HEK293 (cell line): ENCODE measurements around the gene IGFBP2.
A peak's percentile ranks its signal among the peaks of the same experiment; 100 is the strongest.

Experiments
- CTCF ChIA-PET: fragments of 350-600 bp; formaldehyde crosslinking; extraction: SDS; loops from one replicate; lab custom pipeline; 2021; ENCODE audit warnings: antibody characterized with exemption; lab: Yijun Ruan, JAX
- POLR2A ChIA-PET: fragments of 300-600 bp; formaldehyde crosslinking; extraction: SDS; loops from one replicate; lab custom pipeline; 2020; ENCODE audit warnings: antibody characterized with exemption, inconsistent platforms; lab: Yijun Ruan, JAX
- H3K27ac ChIP-seq: fragments of 200-500 bp; sonication (Bioruptor generic); 2 replicates; pipeline ENCODE4 v1.5.1; 2014; ENCODE audit warnings: low read depth, low read length, control low read depth, inconsistent platforms; ENCODE audit errors: extremely low read depth
- H3K36me3 ChIP-seq, 2 experiments: fragments of 200-500 bp in 1 of 2; sonication (Bioruptor generic) in 1 of 2; 1 replicate in 1 of 2; 2 replicates in 1 of 2; pipeline ENCODE4 v1.5.1; 2014 to 2017; ENCODE audit warnings: inconsistent platforms in 2 of 2, low read length in 2 of 2; ENCODE audit not compliant: control insufficient read depth in 2 of 2, insufficient read depth in 1 of 2
- H3K4me1 ChIP-seq: fragments of 200-500 bp; sonication (Bioruptor generic); 2 replicates; pipeline ENCODE4 v1.5.1; 2014; ENCODE audit warnings: mild to moderate bottlenecking, low read length, inconsistent platforms; ENCODE audit not compliant: control insufficient read depth, insufficient read depth
- H3K4me3 ChIP-seq: 2 replicates; pipeline ENCODE4 v1.5.1; 2011; ENCODE audit warnings: low read depth, mild to moderate bottlenecking, control low read depth, low read length, moderate library complexity
- H3K9me3 ChIP-seq: fragments of 200-500 bp; sonication (Bioruptor generic); 2 replicates; pipeline ENCODE4 v1.5.1; 2014; ENCODE audit warnings: low read depth, low read length, inconsistent platforms; ENCODE audit not compliant: control insufficient read depth, insufficient read depth
- CTCF ChIP-seq: fragments of 450-650 bp; formaldehyde crosslinking; IDR thresholded peaks from 2 replicates; pipeline ENCODE4 v1.5.1; 2016; ENCODE audit warnings: missing biosample characterization, missing genetic modification characterization
- GFI1B ChIP-seq: fragments of 450-650 bp; formaldehyde crosslinking; IDR thresholded peaks from 2 replicates; pipeline ENCODE4 v1.5.1; 2016; ENCODE audit warnings: missing biosample characterization, missing genetic modification characterization
- MEIS1 ChIP-seq: sonication (generic); formaldehyde crosslinking; IDR thresholded peaks from 2 replicates; pipeline ENCODE4 v1.8.1; 2022; ENCODE audit warnings: missing genetic modification reagents, mild to moderate bottlenecking, borderline replicate concordance
- PRDM6 ChIP-seq: fragments of 450-650 bp; formaldehyde crosslinking; IDR thresholded peaks from 2 replicates; pipeline ENCODE4 v1.5.1; 2017; ENCODE audit warnings: missing biosample characterization, missing genetic modification characterization
- ZNF121 ChIP-seq: fragments of 450-650 bp; formaldehyde crosslinking; IDR thresholded peaks from 2 replicates; pipeline ENCODE4 v1.5.1; 2016; ENCODE audit warnings: missing biosample characterization, missing genetic modification characterization
- ZNF404 ChIP-seq: fragments of 450-650 bp; formaldehyde crosslinking; IDR thresholded peaks from 2 replicates; pipeline ENCODE4 v1.5.1; 2017; ENCODE audit warnings: missing biosample characterization, missing genetic modification characterization
- ZNF529 ChIP-seq: fragments of 450-650 bp; formaldehyde crosslinking; IDR thresholded peaks from 2 replicates; pipeline ENCODE4 v1.5.1; 2017; ENCODE audit warnings: missing genetic modification characterization, missing biosample characterization; ENCODE audit not compliant: insufficient replicate concordance
- ZNF600 ChIP-seq: fragments of 450-650 bp; formaldehyde crosslinking; IDR thresholded peaks from 2 replicates; pipeline ENCODE4 v1.5.1; 2016; ENCODE audit warnings: missing biosample characterization, missing genetic modification characterization
- ZNF621 ChIP-seq: fragments of 450-650 bp; formaldehyde crosslinking; IDR thresholded peaks from 2 replicates; pipeline ENCODE4 v1.5.1; 2017; ENCODE audit warnings: missing biosample characterization, missing genetic modification characterization
- ZNF664 ChIP-seq: fragments of 450-650 bp; formaldehyde crosslinking; IDR thresholded peaks from 2 replicates; pipeline ENCODE4 v1.5.1; 2016; ENCODE audit warnings: missing biosample characterization, missing genetic modification characterization
- ZNF747 ChIP-seq: fragments of 450-650 bp; formaldehyde crosslinking; IDR thresholded peaks from 2 replicates; pipeline ENCODE4 v1.5.1; 2016; ENCODE audit warnings: missing biosample characterization, missing genetic modification characterization
- ZNF843 ChIP-seq: fragments of 450-650 bp; formaldehyde crosslinking; IDR thresholded peaks from 2 replicates; pipeline ENCODE4 v1.5.1; 2016; ENCODE audit warnings: missing biosample characterization, missing genetic modification characterization
- ZSCAN4 ChIP-seq: fragments of 450-650 bp; formaldehyde crosslinking; IDR thresholded peaks from 2 replicates; pipeline ENCODE4 v1.5.1; 2017; ENCODE audit warnings: missing biosample characterization, missing genetic modification characterization
- ZSCAN5A ChIP-seq: fragments of 450-650 bp; formaldehyde crosslinking; IDR thresholded peaks from 2 replicates; pipeline ENCODE4 v1.5.1; 2016; ENCODE audit warnings: missing biosample characterization, missing genetic modification characterization

Gene IGFBP2

GRCh38 chr2:216660496-216660895 lies 27.3 kb downstream of the IGFBP2 start:
- ChIA-PET CTCF (interaction anchor here (13.3 kb wide), 1 partner anchor 139 kb away, joined by 376 read pairs; no protein-coding TSS in a partner anchor), POLR2A (no interaction called here)
- H3K4me1 ChIP-seq, result no peaks in the 10 kb centered on the region
- no peak overlapping the region for H3K27ac ChIP-seq
- H3K36me3 ChIP-seq, result no peaks in the 10 kb centered on the region
- no peak overlapping the region for H3K4me3 ChIP-seq
- TF ChIP-seq ZNF621 (tag by site-specific recombination), result no peak
- no peak for TF ChIP-seq GFI1B (tag by site-specific recombination)
- TF ChIP-seq MEIS1 (CRISPR knock-in tag), result no peak
- no peak for TF ChIP-seq ZNF843 (tag by site-specific recombination)
- no peak for TF ChIP-seq ZNF664
- TF ChIP-seq ZNF529 (tag by site-specific recombination), result no peak
- TF ChIP-seq ZNF747 (tag by site-specific recombination), result no peak
- TF ChIP-seq ZSCAN5A (tag by site-specific recombination), result no peak
- H3K9me3 ChIP-seq, result no peaks in the 10 kb centered on the region

- TF ChIP-seq ZSCAN4, result no peak
- TF ChIP-seq ZNF404 (tag by site-specific recombination), result no peak
- no peak for TF ChIP-seq ZNF600 (tag by site-specific recombination)
- TF ChIP-seq ZNF121 (tag by site-specific recombination), result peak; percentile 87
- CTCF ChIA-PET, result interaction anchor here (0.7 to 13.3 kb wide), 3 partner anchors 10 to 140 kb away, joined by 3 to 376 read pairs (median 3); no protein-coding TSS in a partner anchor
- H3K27ac ChIP-seq, result no peak overlapping the region
- no peaks in the 10 kb centered on the region for H3K4me1 ChIP-seq
- no peaks in the 10 kb centered on the region for H3K36me3 ChIP-seq
- H3K4me3 ChIP-seq, result no peak overlapping the region
- POLR2A ChIA-PET, result no interaction called here
- no peaks in the 10 kb centered on the region for H3K9me3 ChIP-seq
These were observed 27.8 kb downstream of the IGFBP2 start for GRCh38 chr2:216661051-216661450.

- ChIA-PET CTCF (interaction anchor here (1.2 to 13.3 kb wide), 3 partner anchors 11 to 141 kb away, joined by 3 to 376 read pairs (median 3); no protein-coding TSS in a partner anchor), POLR2A (no interaction called here)
- Histone ChIP-seq H3K9me3 (no peaks in the 10 kb centered on the region), H3K4me3 (no peak overlapping the region), H3K36me3 (no peaks in the 10 kb centered on the region), H3K4me1 (no peaks in the 10 kb centered on the region), H3K27ac (no peak overlapping the region)
- TF ChIP-seq CTCF (tag by site-specific recombination) (0 out of 2 replicates have a peak, but pooled peaks have one; percentile 11), PRDM6 (tag by site-specific recombination) (no peak)
These were observed 28.6 kb downstream of the IGFBP2 start for GRCh38 chr2:216661639-216662375.
